DMS 273 treated with DMSO at 0.1 percent for 48 hours (cell line): ENCODE measurements around the gene XKR3.
"Not testable (repeated sequence)": the region's sequence is repeated elsewhere in the genome, so short reads cannot be mapped to it uniquely, and the experiment has no call there.

ENCODE experiments used
- DNase-seq: peaks from one replicate; lab custom pipeline; 2025; lab: John Stamatoyannopoulos, UW

The XKR3 gene

GRCh38 chr22:16804882-16805281, 20.3 kb downstream of the XKR3 start:
- no peak for DNase-seq

GRCh38 chr22:16803255-16803917, 21.8 kb downstream of the XKR3 start:
- DNase-seq, result no peak

- DNase-seq, result no peak
These were observed 23.6 kb downstream of the XKR3 start for GRCh38 chr22:16801571-16801970.

DNA sequence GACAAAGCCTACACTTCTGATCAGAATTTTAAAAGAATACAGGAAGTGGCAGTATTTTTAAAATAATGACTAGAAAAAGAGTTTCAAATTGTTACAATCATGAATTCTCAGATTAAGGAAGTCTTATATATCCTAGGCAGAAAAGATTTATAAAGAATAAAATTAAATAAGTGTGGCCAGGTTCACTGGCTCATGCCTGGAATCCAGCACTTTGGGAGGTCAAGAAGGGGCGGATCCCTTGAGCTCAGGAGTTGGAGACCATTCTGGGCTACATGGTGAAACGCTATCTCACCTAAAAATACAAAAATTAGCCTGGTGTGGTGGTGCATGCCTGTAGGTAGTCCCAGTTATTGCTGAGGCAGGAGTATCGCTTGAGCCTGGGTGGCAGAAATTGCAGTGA, 24.1 kb downstream of the XKR3 start:
- no peak for DNase-seq

DNA sequence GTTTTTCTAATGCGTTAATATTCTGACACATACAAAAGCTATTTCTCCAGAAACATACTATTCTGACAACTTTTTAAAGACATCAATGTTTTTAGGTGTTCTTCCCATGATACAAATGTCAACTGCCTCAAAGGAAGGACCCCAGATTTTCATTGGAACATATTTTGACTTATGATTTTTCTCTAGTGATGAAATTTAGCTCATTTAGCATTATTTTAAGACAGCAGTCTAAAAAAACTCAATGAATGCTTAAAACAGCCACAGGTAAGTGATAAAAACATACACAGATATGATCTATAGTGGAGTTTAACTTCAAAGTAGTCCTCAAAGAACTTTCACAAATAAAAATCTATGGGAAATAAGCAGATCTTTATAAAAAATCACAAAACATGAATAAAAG, 24.9 kb downstream of the XKR3 start:
- no peak for DNase-seq

DNA sequence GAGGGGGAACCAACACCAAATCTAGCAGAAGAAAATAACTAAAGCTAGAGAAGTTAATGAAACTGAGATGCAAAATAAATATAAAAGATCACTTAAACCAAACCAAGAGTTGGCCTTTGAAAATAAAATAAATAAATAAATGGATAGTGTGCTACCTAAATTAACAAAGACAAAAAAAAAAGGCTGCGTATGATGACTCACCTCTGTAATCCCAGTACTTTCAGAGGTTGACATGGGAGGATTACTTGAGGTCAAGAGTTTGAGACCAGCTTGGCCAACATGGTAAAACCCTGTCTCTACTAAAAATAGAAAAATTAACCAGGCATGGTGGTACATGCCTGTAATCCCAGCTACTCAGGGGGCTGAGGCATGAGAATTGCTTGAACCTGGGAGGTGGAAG, 29.7 kb downstream of the XKR3 start:
- not testable (repeated sequence) for DNase-seq

DNA sequence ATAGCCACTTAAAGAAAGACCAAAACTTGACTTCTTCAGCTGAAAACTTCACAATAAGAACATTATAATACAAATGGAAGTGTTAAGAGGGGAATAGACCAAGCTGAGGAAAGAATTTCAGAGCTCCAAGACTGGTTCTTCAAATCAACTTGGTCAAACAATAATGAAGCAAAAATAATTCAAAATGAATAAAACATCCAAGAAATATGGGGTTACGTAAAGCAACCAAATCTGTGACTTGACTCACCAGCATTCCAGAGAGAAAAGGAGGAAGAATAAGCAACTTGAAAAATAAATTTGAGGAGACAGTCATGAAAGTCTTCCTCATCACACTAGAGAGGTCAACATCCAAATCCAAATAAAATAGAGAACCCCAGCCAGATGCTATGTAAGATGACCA, 31.4 kb downstream of the XKR3 start:
- DNase-seq, result no peak

- no peak for DNase-seq
These were observed 35.2 kb downstream of the XKR3 start for GRCh38 chr22:16789860-16790493.

DNA sequence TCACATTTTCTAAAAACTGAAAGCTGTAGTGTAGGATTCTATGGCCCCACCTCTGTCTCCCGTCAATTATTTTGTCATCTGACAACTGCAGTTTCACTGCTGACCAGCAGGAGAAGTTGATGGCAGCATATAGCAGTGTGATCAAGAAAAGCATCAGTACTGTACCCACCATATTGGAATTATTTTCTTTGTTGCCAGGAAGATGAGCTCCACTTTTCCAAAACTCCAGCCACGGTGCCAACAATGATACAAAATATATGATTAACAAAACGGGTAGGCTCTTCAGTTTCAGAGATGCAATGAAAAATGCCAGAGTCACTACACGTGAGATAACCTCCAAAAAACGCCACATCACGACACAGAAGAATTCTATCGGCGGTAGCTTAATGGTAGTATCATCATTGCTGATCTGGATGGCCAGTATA, 41.3 kb downstream of the XKR3 start:
- DNase-seq, result no peak

DNA sequence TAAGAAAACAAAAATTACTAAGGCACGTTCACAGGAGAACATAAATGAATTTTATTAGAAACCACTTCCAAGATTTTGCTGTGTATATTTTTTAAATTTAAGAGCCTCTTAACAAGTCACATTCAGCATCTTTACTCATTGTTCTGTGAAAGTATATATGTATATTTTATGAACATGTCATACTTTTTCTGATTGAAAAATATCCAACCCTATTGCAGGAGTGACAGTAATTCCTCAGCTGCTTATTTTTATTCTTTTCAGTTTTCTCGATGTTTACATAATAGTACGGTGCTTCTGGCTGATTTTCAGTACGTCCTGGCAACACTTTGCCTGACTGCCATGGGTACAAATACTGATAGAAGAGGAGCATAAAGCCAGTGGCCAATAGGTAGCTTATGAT, 41.8 kb downstream of the XKR3 start:
- DNase-seq, result no peak

DNA sequence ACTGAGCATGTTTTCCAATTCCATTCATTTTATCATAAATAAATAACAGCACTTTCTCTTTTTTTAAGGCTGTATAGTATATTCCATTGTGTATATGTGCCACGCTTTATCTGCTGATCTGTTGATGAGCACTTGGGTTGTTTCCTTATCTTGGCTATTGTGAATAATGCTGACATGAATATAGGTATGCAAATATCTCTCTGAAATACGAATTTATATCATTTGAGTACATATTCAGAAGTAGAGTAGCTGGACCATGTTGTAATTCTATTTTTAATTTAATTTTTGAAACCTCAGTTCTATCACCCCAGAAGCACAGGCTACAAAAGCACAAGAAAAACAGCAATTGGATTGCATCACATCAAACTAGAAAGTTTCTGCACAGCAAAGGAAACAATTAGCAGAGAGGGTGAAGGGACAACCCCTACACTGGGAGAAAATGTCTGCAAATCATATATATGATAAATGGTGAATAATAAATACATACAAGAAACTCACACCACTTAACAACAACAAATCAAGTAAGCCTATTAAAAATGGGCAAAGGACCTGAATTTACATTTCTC, 43.4 kb downstream of the XKR3 start:
- DNase-seq, result no peak

GRCh38 chr22:16781074-16781763, 44.0 kb downstream of the XKR3 start:
- no peak for DNase-seq

- no peak for DNase-seq
These were observed 47.8 kb downstream of the XKR3 start for GRCh38 chr22:16777284-16777924.

GRCh38 chr22:16776080-16776479, 49.1 kb downstream of the XKR3 start:
- DNase-seq, result no peak

GRCh38 chr22:16774911-16775500, 50.2 kb downstream of the XKR3 start:
- no peak for DNase-seq

GRCh38 chr22:16771569-16771968, 53.6 kb downstream of the XKR3 start:
- not testable (repeated sequence) for DNase-seq

- DNase-seq, result not testable (repeated sequence)
These were observed 57.3 kb downstream of the XKR3 start for GRCh38 chr22:16767927-16768326.

GRCh38 chr22:16762224-16762623, 63.0 kb downstream of the XKR3 start:
- not testable (repeated sequence) for DNase-seq

DNA sequence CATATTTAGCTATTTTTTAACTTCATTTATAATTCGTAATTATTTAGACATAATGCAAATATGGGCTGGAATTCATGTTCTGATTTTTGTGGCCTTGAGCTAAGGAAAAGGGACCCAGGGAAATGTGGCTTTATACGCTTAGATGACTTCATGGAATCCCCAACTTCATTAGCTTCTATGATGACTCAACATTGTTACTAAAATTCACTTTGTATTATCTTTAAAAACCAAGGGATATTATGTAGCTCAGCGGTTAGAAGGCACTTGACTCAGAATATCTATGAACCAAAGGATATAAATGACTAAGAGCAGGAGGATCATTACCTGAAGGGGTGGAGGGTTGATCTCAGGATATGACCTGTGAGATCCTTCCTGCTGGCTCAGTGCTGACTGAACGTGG, 64.8 kb downstream of the XKR3 start:
- DNase-seq, result not testable (repeated sequence)

GRCh38 chr22:16749282-16749681, 75.9 kb downstream of the XKR3 start:
- not testable (repeated sequence) for DNase-seq

DNA sequence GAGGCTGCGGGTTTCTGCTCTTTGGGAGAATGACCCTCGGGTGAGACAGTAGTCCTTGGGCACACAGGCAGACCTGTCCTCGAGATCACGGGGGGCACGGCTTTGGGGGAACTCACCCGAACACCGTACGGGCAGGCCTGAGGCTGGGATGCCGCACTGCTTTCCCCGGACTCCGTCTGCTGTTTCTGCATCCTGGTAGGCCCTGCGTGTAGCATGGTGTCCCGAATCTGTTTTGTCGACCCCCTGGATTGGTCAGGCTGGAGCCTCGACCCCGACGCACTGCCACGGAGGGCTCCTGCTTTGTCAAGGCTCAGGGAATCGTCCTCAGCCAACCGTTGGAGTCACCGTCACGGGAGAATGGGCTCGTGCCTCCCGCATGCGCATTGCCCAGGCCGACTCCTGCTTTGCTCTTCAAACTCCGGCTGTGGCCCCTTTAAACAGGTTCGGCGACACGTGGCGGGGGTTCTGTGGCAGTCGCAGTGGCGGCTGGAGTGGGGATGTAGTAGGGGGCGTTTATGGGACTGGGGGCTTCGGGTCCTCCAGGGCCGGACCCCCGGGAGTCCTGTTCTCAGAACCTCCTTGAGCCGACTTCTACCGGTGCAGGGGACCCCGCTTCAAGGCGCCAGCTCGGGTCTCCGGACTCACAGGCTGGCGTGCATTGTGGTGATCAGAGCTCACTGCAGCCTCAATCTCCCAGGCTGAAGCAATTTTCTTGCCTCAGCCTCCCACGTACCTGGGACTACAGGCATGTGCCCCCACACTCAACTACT, 76.9 kb downstream of the XKR3 start:
- not testable (repeated sequence) for DNase-seq
